ENCODE measurements around the gene BHMT2. TPM values are rescaled to one million over a fixed set of nuclear protein-coding genes. Genes with fewer than 3 reads are reported as not detected.

The BHMT2 gene
- total and polyA plus RNA-seq, 10 of the 15 experiments (the other 5 are each of a cell fraction or from before 2014, with no cell fraction given), result not detected

- H2AFZ ChIP-seq (ENCODE audit: control insufficient read depth, low read depth, low read length), result no peak overlapping the region
- H3K4me2 ChIP-seq (ENCODE audit: control insufficient read depth, insufficient read depth), result no peak overlapping the region
- H3K4me3 ChIP-seq, result no peak overlapping the region
- H3K9me3 ChIP-seq (replicated peaks; ENCODE audit: control insufficient read depth, insufficient read depth, low read length), result no peaks in the 10 kb centered on the region
- ATAC-seq (no peak), FAIRE-seq (no peak), DNase-seq (ENCODE audit: low read depth, low spot score) (no peak)
- WGBS (ENCODE audit: insufficient coverage, insufficient replicate concordance, low lambda C conversion rate, missing lambda C conversion rate), result 0% methylated on average over 1 of the region's 1 CpG
- no peaks in the 10 kb centered on the region for H3K79me2 ChIP-seq (ENCODE audit: control insufficient read depth, insufficient read depth, low read length)
- intact Hi-C loops (cut with micrococcal nuclease; ENCODE audit: unreplicated experiment), result no loop called here
- CTCF ChIA-PET, result interaction anchor here (0.7 to 14.9 kb wide), 3 partner anchors 9 to 101 kb away, joined by 3 to 658 read pairs (median 5); no protein-coding TSS in a partner anchor
- no peak overlapping the region for H3K9ac ChIP-seq (ENCODE audit: control insufficient read depth, insufficient read depth, low read length)
- no peak overlapping the region for H3K27ac ChIP-seq (ENCODE audit: control insufficient read depth, insufficient read depth)
- BruUV-seq (replicated peaks), result no TSS peak
- no peaks in the 10 kb centered on the region for H3K4me1 ChIP-seq (ENCODE audit: control insufficient read depth, insufficient read depth, low read length)
- no peak for TF ChIP-seq SMAD5 (IDR thresholded peaks at IDR 0.05; ENCODE audit: low read depth)
- POLR2A ChIA-PET, result interaction anchor here (0.6 kb wide), 1 partner anchor 348 kb away, joined by 6 read pairs; no protein-coding TSS in a partner anchor
- H3K36me3 ChIP-seq (ENCODE audit: control insufficient read depth in 2 of 2, insufficient read depth in 2 of 2, low read length in 1 of 2), result no peaks in the 10 kb centered on the region
- H3K27me3 ChIP-seq (replicated peaks in 1 of 2; ENCODE audit: control insufficient read depth in 2 of 2, insufficient read depth in 2 of 2, low read length in 1 of 2), result no peaks in the 10 kb centered on the region
- RAD21 ChIA-PET (ENCODE audit: unreplicated experiment), result interaction anchor here (0.7 to 2.6 kb wide), 3 partner anchors 8 to 100 kb away, joined by 3 to 7 read pairs (median 4); no protein-coding TSS in a partner anchor
- in situ Hi-C loops (cut with MboI), result no loop called here
- SMC1A ChIA-PET (ENCODE audit: uncharacterized antibody, unreplicated experiment), result interaction anchor here (12.4 kb wide), 1 partner anchor 100 kb away, joined by 359 read pairs; no protein-coding TSS in a partner anchor
- H4K20me1 ChIP-seq (ENCODE audit: control insufficient read depth, insufficient read depth), result no peaks in the 10 kb centered on the region
Observed at GRCh38 chr5:79124607-79125006, 55.0 kb downstream of the BHMT2 start.

- ChIA-PET RAD21 (ENCODE audit: unreplicated experiment) (interaction anchor here (6.2 kb wide), 1 partner anchor 107 kb away, joined by 326 read pairs; no protein-coding TSS in a partner anchor), CTCF (interaction anchor here (0.5 to 14.9 kb wide), 7 partner anchors 26 to 333 kb away, joined by 3 to 658 read pairs (median 43); no protein-coding TSS in a partner anchor), POLR2A (no interaction called here), SMC1A (ENCODE audit: uncharacterized antibody, unreplicated experiment) (interaction anchor here (12.4 kb wide), 1 partner anchor 106 kb away, joined by 359 read pairs; no protein-coding TSS in a partner anchor)
- WGBS (ENCODE audit: insufficient coverage, insufficient replicate concordance, low lambda C conversion rate, missing lambda C conversion rate), result 37% methylated on average over 6 of the region's 6 CpGs
- Histone ChIP-seq H2AFZ (ENCODE audit: control insufficient read depth, low read depth, low read length) (no peak overlapping the region), H4K20me1 (ENCODE audit: control insufficient read depth, insufficient read depth) (no peaks in the 10 kb centered on the region), H3K4me2 (ENCODE audit: control insufficient read depth, insufficient read depth) (no peak overlapping the region), H3K4me1 (ENCODE audit: control insufficient read depth, insufficient read depth, low read length) (peaks cover 8% of the 10 kb centered on the region; the same call in 1 of the 2 replicates), H3K9ac (ENCODE audit: control insufficient read depth, insufficient read depth, low read length) (no peak overlapping the region), H3K79me2 (ENCODE audit: control insufficient read depth, insufficient read depth, low read length) (no peaks in the 10 kb centered on the region), H3K36me3 (ENCODE audit: control insufficient read depth in 2 of 2, insufficient read depth in 2 of 2, low read length in 1 of 2) (no peaks in the 10 kb centered on the region), H3K27ac (ENCODE audit: control insufficient read depth, insufficient read depth) (no peak overlapping the region), H3K27me3 (replicated peaks in 1 of 2; ENCODE audit: control insufficient read depth in 2 of 2, insufficient read depth in 2 of 2, low read length in 1 of 2) (no peaks in the 10 kb centered on the region), H3K4me3 (no peak overlapping the region), H3K9me3 (replicated peaks; ENCODE audit: control insufficient read depth, insufficient read depth, low read length) (no peaks in the 10 kb centered on the region)
- in situ Hi-C loops (cut with MboI), result loop anchor here (5.0 kb wide), 1 partner anchor 108 kb away; no protein-coding TSS in a partner anchor
- DNase-seq (ENCODE audit: low read depth, low spot score) (no peak), FAIRE-seq (no peak), ATAC-seq (no peak)
- intact Hi-C loops (cut with micrococcal nuclease; ENCODE audit: unreplicated experiment), result loop anchor here (10.0 kb wide), 1 partner anchor 656 kb away; no protein-coding TSS in a partner anchor
- BruUV-seq (replicated peaks), result no TSS peak
- no peak for TF ChIP-seq PKNOX1 (IDR thresholded peaks at IDR 0.05)
- TF ChIP-seq HCFC1 (IDR thresholded peaks at IDR 0.05; ENCODE audit: low read length), result no peak
- TF ChIP-seq POLR2AphosphoS5 (IDR thresholded peaks at IDR 0.05; ENCODE audit: low read length), result no peak
- no peak for TF ChIP-seq CBFB (IDR thresholded peaks at IDR 0.05; ENCODE audit: low read depth)
- no peak for TF ChIP-seq E2F8 (IDR thresholded peaks at IDR 0.05; ENCODE audit: low read depth, partially characterized antibody)
- TF ChIP-seq BACH1 (IDR thresholded peaks at IDR 0.05; ENCODE audit: borderline replicate concordance), result no peak
- no peak for TF ChIP-seq SUZ12 (IDR thresholded peaks at IDR 0.05; ENCODE audit: unreplicated experiment)
- no peak for TF ChIP-seq SIN3A (IDR thresholded peaks at IDR 0.05; ENCODE audit: low read depth, low read length)
- TF ChIP-seq POU2F2 (IDR thresholded peaks at IDR 0.05; ENCODE audit: borderline replicate concordance, low read depth, low read length), result no peak
- no peak for TF ChIP-seq TAF1 (IDR thresholded peaks at IDR 0.05; ENCODE audit: borderline replicate concordance, low read depth, low read length)
- no peak for TF ChIP-seq NKRF (conservative IDR thresholded peaks at IDR 0.05)
Observed at GRCh38 chr5:79130781-79131180, 61.2 kb downstream of the BHMT2 start.

Data from GM12878 (cell line).